ENCODE data around the gene ADSS2.

ADSS2 gene

GRCh38 chr1:244424649-244425334 lies 26.9 kb downstream of the ADSS2 start:
- POLR2A ChIA-PET: no interaction called here
- no peak overlapping the region for H3K27ac ChIP-seq (ENCODE audit: extremely low read depth, low read depth, low read length)
- TF ChIP-seq ZBTB7A (tag by site-specific recombination; IDR thresholded peaks at IDR 0.05; ENCODE audit: low read depth) (no peak), ZFHX2 (tag by site-specific recombination; conservative IDR thresholded peaks at IDR 0.05) (0 out of 2 replicates have a peak, but pooled peaks have one; percentile 9)
- no peak overlapping the region for H3K4me3 ChIP-seq (ENCODE audit: low read depth, low read length)
- H3K4me1 ChIP-seq (ENCODE audit: control insufficient read depth, insufficient read depth, low read length): no peaks in the 10 kb centered on the region
- CTCF ChIA-PET: no interaction called here
- peaks cover 39 to 51% of the 10 kb centered on the region in 2 experiments for H3K36me3 ChIP-seq (ENCODE audit: control insufficient read depth in 2 of 2, insufficient read depth in 1 of 2, low read length in 2 of 2)
- no peaks in the 10 kb centered on the region for H3K9me3 ChIP-seq (ENCODE audit: control insufficient read depth, insufficient read depth, low read depth, low read length)

GRCh38 chr1:244422174-244422573 lies 29.5 kb downstream of the ADSS2 start:
- no peak overlapping the region for H3K4me3 ChIP-seq (ENCODE audit: low read depth, low read length)
- H3K9me3 ChIP-seq (ENCODE audit: control insufficient read depth, insufficient read depth, low read depth, low read length): no peaks in the 10 kb centered on the region
- peaks cover 47 to 72% of the 10 kb centered on the region in 2 experiments for H3K36me3 ChIP-seq (ENCODE audit: control insufficient read depth in 2 of 2, insufficient read depth in 1 of 2, low read length in 2 of 2)
- CTCF ChIA-PET: no interaction called here
- POLR2A ChIA-PET: no interaction called here
- no peak overlapping the region for H3K27ac ChIP-seq (ENCODE audit: extremely low read depth, low read depth, low read length)
- no peak for TF ChIP-seq ZNF214 (tag by site-specific recombination; IDR thresholded peaks at IDR 0.05; ENCODE audit: borderline replicate concordance)
- H3K4me1 ChIP-seq (ENCODE audit: control insufficient read depth, insufficient read depth, low read length): no peaks in the 10 kb centered on the region

DNA sequence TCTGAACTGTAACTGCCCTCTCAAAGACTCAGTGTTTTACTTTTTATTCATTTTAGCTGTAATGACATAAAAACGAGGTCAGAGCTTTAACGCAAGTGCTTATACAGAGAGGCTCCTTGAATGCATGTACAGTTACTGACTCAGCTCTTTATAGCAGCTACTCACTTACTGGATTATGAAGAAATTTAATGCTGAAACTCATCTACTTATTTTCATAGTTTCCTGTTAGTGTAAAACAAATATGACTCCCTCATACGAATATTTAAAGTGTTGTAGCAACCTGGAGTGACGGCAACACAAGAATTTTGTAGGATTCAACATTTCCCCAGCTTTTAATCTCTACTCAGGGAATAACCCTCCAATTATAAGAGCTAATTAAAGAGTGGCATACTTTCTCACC lies 32.7 kb downstream of the ADSS2 start:
- CTCF ChIA-PET: interaction anchor here (0.8 to 1.0 kb wide), 2 partner anchors 26 to 53 kb away, joined by 3 to 4 read pairs; no protein-coding TSS in a partner anchor
- H3K36me3 ChIP-seq (ENCODE audit: control insufficient read depth in 2 of 2, insufficient read depth in 1 of 2, low read length in 2 of 2): peaks cover 72 to 92% of the 10 kb centered on the region in 2 experiments
- POLR2A ChIA-PET: no interaction called here

DNA sequence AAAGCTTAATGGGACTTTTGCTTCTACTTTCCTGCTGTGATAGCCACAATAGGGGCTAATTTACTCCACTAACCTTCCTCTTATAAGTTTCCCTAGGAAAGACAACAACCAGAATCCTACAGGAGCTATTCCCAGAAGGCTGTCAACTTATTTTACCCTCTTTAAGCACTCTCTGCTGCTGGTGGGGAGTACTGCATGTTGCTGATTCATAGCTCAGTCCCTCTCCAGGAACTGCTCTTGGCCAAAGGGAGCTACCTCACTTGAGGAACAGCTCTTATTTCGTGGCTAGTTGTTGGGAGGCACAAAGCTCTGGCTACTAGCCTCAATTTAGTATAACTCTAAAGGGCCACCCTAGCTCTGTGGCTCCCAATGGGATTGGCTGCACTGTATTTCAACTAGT lies 37.2 kb downstream of the ADSS2 start:
- H3K4me3 ChIP-seq (ENCODE audit: low read depth, low read length): no peak overlapping the region
- TF ChIP-seq ZNF692 (tag by site-specific recombination; IDR thresholded peaks at IDR 0.05) (no peak), ZNF580 (tag by site-specific recombination; IDR thresholded peaks at IDR 0.05) (no peak), ZNF174 (tag by site-specific recombination; IDR thresholded peaks at IDR 0.05) (no peak), ZNF404 (tag by site-specific recombination; IDR thresholded peaks at IDR 0.05) (no peak)
- no peaks in the 10 kb centered on the region for H3K4me1 ChIP-seq (ENCODE audit: control insufficient read depth, insufficient read depth, low read length)
- ChIA-PET CTCF (no interaction called here), POLR2A (no interaction called here)
- H3K36me3 ChIP-seq (ENCODE audit: control insufficient read depth in 2 of 2, insufficient read depth in 1 of 2, low read length in 2 of 2): peaks cover 66 to 95% of the 10 kb centered on the region in 2 experiments
- H3K27ac ChIP-seq (ENCODE audit: extremely low read depth, low read depth, low read length): no peak overlapping the region
- no peaks in the 10 kb centered on the region for H3K9me3 ChIP-seq (ENCODE audit: control insufficient read depth, insufficient read depth, low read depth, low read length)

More for the DNA sequence above, 32.7 kb downstream of the ADSS2 start:
- Histone ChIP-seq H3K27ac (ENCODE audit: extremely low read depth, low read depth, low read length) (no peak overlapping the region), H3K4me3 (ENCODE audit: low read depth, low read length) (no peak overlapping the region), H3K9me3 (ENCODE audit: control insufficient read depth, insufficient read depth, low read depth, low read length) (no peaks in the 10 kb centered on the region), H3K4me1 (ENCODE audit: control insufficient read depth, insufficient read depth, low read length) (no peaks in the 10 kb centered on the region)
- TF ChIP-seq ZNF629 (tag by site-specific recombination; IDR thresholded peaks at IDR 0.05) (no peak), ZNF549 (tag by site-specific recombination; IDR thresholded peaks at IDR 0.05) (no peak), ZSCAN23 (tag by site-specific recombination; IDR thresholded peaks at IDR 0.05) (no peak), ZNF514 (tag by site-specific recombination; IDR thresholded peaks at IDR 0.05) (no peak), ELK4 (IDR thresholded peaks at IDR 0.05; ENCODE audit: borderline replicate concordance, low read depth, low read length) (no peak), ZNF366 (tag by site-specific recombination; conservative IDR thresholded peaks at IDR 0.05) (no peak), PRDM1 (tag by site-specific recombination; IDR thresholded peaks at IDR 0.05) (no peak), ZNF610 (tag by site-specific recombination; IDR thresholded peaks at IDR 0.05; ENCODE audit: borderline replicate concordance) (no peak), ZNF449 (tag by site-specific recombination; IDR thresholded peaks at IDR 0.05) (no peak), ZNF530 (tag by site-specific recombination; IDR thresholded peaks at IDR 0.05; ENCODE audit: low read depth) (no peak), ZNF585B (tag by site-specific recombination; IDR thresholded peaks at IDR 0.05) (no peak), ZBTB48 (tag by site-specific recombination; IDR thresholded peaks at IDR 0.05) (no peak), ZNF571 (tag by site-specific recombination; IDR thresholded peaks at IDR 0.05) (no peak), YY2 (tag by site-specific recombination; IDR thresholded peaks at IDR 0.05) (no peak)
